Measurements from ENCODE around the gene MAP4K3.

MAP4K3 gene

DNA sequence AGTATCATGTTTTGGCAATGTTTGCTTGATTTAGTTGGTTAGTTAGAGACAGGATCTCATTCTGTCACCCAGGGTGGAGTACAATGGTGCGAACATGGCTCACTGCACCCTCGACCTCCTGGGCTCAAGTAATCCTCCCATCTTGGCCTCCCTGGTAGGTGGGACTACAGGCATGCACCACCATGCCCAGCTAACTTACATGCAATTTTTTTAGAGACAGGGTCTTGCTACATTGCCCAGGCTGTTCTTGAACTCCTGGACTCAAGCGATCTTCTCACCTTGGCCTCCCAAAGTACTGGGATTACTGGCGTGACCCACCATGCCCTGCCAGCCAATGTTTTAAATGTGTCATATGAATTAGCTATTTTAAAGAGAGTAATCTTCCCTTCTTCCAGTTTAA is 177.0 kb downstream of the MAP4K3 start:
- no peak for DNase-seq (ENCODE audit: low read depth)
- no peak for TF ChIP-seq MYC (IDR thresholded peaks at IDR 0.05; ENCODE audit: low read depth, low read length)
- TF ChIP-seq, protein P1, sequence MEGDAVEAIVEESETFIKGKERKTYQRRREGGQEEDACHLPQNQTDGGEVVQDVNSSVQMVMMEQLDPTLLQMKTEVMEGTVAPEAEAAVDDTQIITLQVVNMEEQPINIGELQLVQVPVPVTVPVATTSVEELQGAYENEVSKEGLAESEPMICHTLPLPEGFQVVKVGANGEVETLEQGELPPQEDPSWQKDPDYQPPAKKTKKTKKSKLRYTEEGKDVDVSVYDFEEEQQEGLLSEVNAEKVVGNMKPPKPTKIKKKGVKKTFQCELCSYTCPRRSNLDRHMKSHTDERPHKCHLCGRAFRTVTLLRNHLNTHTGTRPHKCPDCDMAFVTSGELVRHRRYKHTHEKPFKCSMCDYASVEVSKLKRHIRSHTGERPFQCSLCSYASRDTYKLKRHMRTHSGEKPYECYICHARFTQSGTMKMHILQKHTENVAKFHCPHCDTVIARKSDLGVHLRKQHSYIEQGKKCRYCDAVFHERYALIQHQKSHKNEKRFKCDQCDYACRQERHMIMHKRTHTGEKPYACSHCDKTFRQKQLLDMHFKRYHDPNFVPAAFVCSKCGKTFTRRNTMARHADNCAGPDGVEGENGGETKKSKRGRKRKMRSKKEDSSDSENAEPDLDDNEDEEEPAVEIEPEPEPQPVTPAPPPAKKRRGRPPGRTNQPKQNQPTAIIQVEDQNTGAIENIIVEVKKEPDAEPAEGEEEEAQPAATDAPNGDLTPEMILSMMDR (IDR thresholded peaks at IDR 0.05; ENCODE audit: low read depth, low read length), result no peak
- TF ChIP-seq POLR2A (IDR thresholded peaks at IDR 0.05; ENCODE audit: extremely low read depth, insufficient read length), result no peak
- H3K4me3 ChIP-seq (ENCODE audit: low read depth, low read length), result no peak overlapping the region

DNA sequence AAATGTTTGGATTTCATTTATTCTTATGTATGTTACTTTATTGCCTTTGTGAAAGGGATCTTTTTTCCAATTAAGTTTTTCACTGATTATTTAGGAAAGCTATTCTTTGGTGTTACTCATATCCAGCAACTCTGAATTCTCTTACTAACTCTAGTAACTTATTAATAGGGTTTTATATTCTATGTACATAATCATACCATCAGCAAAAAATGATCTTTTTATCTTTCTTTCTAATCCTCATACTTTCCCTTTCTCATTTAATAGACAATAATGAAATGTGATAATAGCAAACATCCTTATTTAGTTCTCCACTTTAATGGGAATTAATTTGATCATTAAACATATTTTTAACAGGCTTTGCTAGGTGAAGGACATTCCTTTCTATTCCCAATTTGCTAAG is 181.0 kb downstream of the MAP4K3 start:
- no peak for DNase-seq (ENCODE audit: low read depth)
- TF ChIP-seq, protein P2, sequence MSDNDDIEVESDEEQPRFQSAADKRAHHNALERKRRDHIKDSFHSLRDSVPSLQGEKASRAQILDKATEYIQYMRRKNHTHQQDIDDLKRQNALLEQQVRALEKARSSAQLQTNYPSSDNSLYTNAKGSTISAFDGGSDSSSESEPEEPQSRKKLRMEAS (IDR thresholded peaks at IDR 0.05; ENCODE audit: low read depth, low read length), result no peak
- TF ChIP-seq MYC (IDR thresholded peaks at IDR 0.05; ENCODE audit: low read depth, low read length), result no peak
- TF ChIP-seq, protein P1 (IDR thresholded peaks at IDR 0.05; ENCODE audit: low read depth, low read length), result no peak
- no peak for TF ChIP-seq POLR2A (IDR thresholded peaks at IDR 0.05; ENCODE audit: extremely low read depth, insufficient read length)
- no peak overlapping the region for H3K4me3 ChIP-seq (ENCODE audit: low read depth, low read length)

DNA sequence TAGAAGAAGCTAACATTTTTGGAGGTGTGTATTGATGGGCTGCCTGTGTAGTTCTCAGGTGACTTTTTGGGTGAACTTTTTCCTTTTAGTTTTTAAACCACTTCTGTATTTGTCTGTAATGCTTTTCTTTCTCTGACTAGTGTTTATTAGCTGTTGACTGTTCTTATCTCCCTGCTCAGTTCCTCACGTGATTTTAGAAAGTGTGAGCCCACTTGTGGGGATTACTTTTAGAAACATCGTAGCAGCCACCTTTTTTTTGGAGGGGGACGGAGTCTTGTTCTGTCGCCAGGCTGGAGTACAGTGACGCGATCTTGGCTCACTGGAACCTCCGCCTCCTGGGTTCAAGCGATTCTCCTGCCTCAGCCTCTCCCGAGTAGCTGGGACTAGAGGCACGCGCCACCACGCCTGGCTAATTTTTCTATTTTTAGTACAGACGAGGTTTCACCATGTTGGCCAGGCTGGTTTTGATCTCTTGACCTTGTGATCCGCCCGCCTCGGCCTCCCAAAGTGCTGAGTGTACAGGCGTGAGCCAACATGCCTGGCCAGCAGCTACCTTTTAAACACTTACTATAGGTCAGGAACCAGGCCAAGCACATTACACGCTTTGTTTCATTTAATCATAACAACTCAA is 184.1 kb downstream of the MAP4K3 start:
- no peak overlapping the region for H3K4me3 ChIP-seq (ENCODE audit: low read depth, low read length)
- TF ChIP-seq MYC (IDR thresholded peaks at IDR 0.05; ENCODE audit: low read depth, low read length), result no peak
- TF ChIP-seq, protein P1 (IDR thresholded peaks at IDR 0.05; ENCODE audit: low read depth, low read length), result no peak
- no peak for TF ChIP-seq POLR2A (IDR thresholded peaks at IDR 0.05; ENCODE audit: extremely low read depth, insufficient read length)
- TF ChIP-seq, protein P2 (IDR thresholded peaks at IDR 0.05; ENCODE audit: low read depth, low read length), result no peak
- DNase-seq (ENCODE audit: low read depth), result no peak

DNA sequence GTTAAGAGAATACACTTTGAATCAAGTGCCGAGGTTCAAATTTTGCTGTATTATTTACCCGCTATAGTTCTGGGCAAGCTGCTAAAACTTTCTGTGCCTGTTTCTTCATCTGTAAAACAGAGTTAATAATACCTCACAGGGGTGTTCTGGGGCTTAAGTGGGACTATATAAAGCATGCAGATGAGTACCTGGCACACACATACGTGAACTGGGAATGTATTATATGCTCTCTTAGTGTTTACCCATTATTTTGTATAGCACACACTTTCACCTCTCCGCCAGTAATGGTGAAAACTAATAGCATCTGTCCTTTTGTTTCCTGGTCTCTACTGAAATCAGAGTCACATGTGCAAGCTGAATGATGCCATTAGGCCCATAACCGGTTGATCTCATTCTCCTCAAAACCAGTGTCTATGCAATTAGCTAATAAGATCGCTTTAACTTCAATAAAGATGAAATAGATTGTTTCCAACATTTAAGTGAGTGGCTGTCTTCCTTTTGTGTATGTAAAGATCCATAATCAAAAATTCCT is 189.5 kb downstream of the MAP4K3 start:
- no peak overlapping the region for H3K4me3 ChIP-seq (ENCODE audit: low read depth, low read length)
- TF ChIP-seq POLR2A (IDR thresholded peaks at IDR 0.05; ENCODE audit: extremely low read depth, insufficient read length), result no peak
- TF ChIP-seq, protein P2 (IDR thresholded peaks at IDR 0.05; ENCODE audit: low read depth, low read length), result no peak
- no peak for TF ChIP-seq MYC (IDR thresholded peaks at IDR 0.05; ENCODE audit: low read depth, low read length)
- TF ChIP-seq, protein P1 (IDR thresholded peaks at IDR 0.05; ENCODE audit: low read depth, low read length), result no peak
- DNase-seq (ENCODE audit: low read depth), result no peak

DNA sequence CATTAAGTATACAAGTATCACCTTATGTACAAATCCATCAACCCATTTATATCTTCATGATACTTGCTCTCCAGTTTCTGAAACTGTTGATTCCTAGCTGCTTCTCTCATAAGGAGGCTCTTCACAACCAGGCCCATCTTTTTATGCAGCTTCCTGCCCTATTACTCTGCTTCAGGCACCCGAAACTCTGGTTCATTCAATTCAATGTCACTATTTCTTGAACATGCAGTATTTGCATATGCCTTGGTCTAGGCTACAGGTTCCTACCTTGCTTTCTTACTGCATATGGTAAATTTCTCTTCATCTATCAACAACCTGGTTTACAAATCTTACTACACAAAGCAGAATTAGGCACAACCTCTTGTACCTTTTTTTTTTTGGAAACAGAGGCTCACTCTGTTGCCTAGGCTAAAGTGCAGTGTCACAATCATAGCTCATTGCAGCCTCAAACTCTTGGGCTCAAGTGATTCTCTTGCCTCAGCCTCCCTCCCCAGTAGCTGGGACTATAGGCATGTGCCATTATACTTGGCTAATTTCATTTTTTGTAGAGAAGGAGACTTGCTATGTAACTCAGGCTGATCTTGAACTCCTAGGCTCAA is 190.6 kb downstream of the MAP4K3 start:
- no peak for DNase-seq (ENCODE audit: low read depth)
- TF ChIP-seq POLR2A (IDR thresholded peaks at IDR 0.05; ENCODE audit: extremely low read depth, insufficient read length) (no peak), MYC (IDR thresholded peaks at IDR 0.05; ENCODE audit: low read depth, low read length) (no peak)
- TF ChIP-seq, protein P1 (IDR thresholded peaks at IDR 0.05; ENCODE audit: low read depth, low read length), result no peak
- TF ChIP-seq, protein P2 (IDR thresholded peaks at IDR 0.05; ENCODE audit: low read depth, low read length), result no peak
- H3K4me3 ChIP-seq (ENCODE audit: low read depth, low read length), result no peak overlapping the region
